Measurements from ENCODE around the gene PIGV.
"Not testable (repeated sequence)": the region's sequence is repeated elsewhere in the genome, so short reads cannot be mapped to it uniquely, and the experiment has no call there.

The PIGV gene

DNA sequence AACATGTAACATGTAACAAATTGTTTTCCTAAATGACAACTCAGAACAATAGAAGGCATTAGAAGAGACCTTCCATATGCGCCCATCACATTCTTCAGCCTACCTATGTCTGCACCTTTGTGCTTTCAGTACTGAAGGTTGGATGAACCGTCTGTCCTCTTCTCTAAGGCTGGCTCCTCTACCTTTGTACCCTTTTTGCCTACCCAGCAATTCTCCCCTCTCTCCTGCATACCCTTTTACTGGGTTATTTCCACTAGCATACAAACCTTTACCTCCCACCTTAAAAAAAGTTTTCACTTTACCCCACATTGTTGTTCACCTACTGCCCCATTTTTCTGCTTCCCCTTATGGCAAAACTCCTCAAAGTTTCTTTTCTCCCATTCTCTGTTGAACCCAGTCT, 5.2 kb downstream of the PIGV start:
- DNase-seq (ENCODE audit: low read depth in 2 of 2), result no peak

GRCh38 chr1:26794391-26794790, 6.6 kb downstream of the PIGV start:
- no peak for DNase-seq (ENCODE audit: low read depth in 2 of 2)

DNA sequence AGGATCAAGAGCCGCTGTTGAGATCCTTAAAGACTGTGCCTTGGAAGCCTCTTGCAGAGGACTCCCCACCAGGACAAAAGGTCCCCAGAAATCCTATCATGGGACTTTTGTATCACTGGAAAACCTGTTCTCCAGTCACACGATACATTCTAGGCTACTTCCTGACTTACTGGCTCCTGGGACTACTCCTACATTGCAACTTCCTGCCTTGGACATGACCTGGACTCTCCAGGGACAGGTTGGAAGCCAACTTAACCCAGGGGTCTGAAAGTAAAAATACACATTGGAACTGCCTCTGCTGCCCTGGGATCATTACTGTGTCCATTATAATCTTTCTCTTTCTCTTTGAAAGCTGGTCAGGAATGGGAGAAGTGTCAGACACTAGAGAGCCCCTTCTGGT, 9.9 kb downstream of the PIGV start:
- DNase-seq (ENCODE audit: low read depth in 2 of 2), result no peak

- DNase-seq (ENCODE audit: low read depth in 2 of 2), result no peak
These were observed 11.9 kb downstream of the PIGV start for GRCh38 chr1:26799479-26800142.

- not testable (repeated sequence) for DNase-seq (ENCODE audit: low read depth in 2 of 2)
These were observed 16.2 kb downstream of the PIGV start for GRCh38 chr1:26803932-26804331.

GRCh38 chr1:26810105-26810504, 22.4 kb downstream of the PIGV start:
- DNase-seq (ENCODE audit: low read depth in 2 of 2), result peak; percentile 59 to 67

DNA sequence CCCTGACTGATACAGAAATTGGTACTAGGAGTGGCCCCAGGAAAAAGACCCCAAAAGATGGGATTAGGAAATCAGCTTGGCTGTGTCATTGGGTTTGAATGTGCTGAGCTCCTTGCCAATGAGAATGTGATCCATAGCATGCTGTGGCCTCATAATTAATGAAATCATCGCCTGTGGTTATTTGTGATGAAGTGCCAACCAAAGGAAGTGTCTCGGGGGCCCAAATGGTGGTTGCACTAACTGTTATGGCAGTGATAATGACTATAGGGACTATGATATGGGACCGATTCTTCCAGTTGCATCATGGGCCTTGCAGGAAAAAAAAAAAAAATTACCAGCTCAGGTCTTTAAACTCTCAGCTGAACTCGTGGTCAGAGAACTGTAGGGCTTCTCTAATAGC, 23.3 kb downstream of the PIGV start:
- DNase-seq (ENCODE audit: low read depth in 2 of 2), result no peak

GRCh38 chr1:26811708-26812107, 24.0 kb downstream of the PIGV start:
- no peak for DNase-seq (ENCODE audit: low read depth in 2 of 2)

DNA sequence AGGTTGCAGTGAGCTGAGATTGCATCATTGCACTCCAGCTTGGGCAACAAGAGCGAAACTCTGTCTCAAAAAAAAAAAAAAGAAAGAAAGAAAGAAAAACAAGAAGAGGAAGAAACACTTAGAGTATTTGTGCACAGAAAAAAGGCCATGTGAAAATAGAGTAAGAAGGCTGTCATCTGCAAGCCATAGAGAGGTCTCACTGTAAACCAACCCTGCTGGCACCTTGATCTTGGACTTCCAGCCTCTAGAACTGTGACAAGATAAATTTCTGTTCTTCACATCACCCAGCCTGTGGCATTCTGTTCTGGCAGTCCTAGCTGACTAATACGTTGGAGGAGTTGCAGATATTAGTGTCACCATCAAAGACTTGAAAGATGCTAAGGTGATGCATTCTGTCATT, 26.6 kb downstream of the PIGV start:
- DNase-seq (ENCODE audit: low read depth in 2 of 2), result no peak

DNA sequence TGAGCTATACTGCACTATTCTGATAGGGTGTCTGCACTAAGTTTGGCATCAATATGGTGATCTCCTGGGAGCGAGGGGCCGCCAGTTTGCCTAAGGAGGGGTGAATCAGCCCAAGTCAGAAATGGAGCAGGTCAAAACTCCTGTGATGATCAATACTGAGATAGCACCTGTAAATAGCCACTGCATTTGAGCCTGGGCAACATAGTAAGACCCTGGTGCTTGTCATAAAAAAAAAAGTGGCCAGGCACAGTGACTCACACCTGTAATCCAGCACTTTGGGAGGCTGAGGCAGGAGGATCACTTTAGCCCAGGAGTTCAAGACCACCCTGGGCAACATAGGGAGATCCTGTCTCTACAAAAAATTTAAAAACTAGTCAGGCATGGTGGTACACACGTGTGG, 27.1 kb downstream of the PIGV start:
- no peak for DNase-seq (ENCODE audit: low read depth in 2 of 2)

DNA sequence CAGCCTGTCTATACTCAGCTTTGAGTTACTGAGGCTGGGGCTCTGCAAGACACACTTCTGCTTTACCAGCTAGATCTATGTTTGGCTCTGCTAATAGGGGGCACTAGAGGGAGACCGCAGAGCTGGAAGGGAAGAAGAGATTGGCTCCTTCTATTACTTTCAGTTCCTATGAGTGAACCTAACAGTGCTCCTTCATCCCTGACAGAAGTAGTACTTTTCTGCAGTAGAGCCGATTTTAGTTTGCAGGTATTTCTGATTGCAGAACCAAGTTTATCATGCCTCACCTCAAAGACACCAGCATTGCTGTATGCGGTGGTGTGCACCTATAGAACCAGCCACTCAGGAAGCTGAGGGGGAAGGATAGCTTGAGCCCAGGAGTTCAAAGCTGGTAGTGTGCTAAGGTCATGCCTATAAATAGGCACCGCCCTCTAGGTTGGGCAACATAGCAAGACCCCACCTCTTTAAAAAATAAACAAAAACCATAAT, 33.1 kb downstream of the PIGV start:
- no peak for DNase-seq (ENCODE audit: low read depth in 2 of 2)

DNA sequence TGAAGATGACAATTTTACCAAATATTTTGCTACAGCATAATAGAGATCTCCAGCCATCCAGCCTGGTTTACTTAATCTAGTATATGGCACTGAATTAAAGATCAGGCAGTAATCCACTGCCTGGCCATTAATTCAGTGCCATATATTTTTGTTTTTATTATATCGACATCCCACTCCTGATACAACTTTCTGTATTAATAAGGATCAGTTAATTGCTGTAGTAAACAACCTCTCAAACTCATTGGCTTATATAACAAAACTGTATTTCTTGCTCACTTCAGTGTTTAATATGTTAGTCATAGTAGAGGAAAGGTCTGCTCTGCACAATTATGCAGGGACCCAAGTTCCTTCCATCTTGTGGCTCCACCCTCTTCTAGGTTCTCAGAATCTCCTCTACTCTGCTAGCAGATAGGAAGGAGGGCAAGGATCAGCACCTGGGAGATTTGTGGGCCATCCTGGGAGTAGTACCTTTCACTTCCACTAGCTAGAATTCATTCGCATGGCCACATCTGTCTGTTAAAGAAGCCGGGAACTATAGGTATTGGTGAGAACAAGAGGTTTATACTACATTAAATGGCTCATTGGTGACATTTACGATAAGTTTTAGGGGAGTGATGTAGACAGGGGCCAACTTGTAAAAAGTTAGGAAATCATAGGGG, 35.1 kb downstream of the PIGV start:
- no peak for DNase-seq (ENCODE audit: low read depth in 2 of 2)

GRCh38 chr1:26824731-26825130, 37.0 kb downstream of the PIGV start:
- no peak for DNase-seq (ENCODE audit: low read depth in 2 of 2)

GRCh38 chr1:26826261-26827105, 38.7 kb downstream of the PIGV start, which contains the start of gene ZDHHC18:
TSS of gene ZDHHC18 (plus strand) at chr1:26826688. CDS start at chr1:26826805, 117 bp downstream.
- DNase-seq (ENCODE audit: low read depth in 2 of 2), result peak; percentile 48 to 52

GRCh38 chr1:26827106-26827604, 39.4 kb downstream of the PIGV start:
- DNase-seq (ENCODE audit: low read depth in 2 of 2), result no peak

- no peak for DNase-seq (ENCODE audit: low read depth in 2 of 2)
These were observed 39.9 kb downstream of the PIGV start for GRCh38 chr1:26827663-26828062.

DNA sequence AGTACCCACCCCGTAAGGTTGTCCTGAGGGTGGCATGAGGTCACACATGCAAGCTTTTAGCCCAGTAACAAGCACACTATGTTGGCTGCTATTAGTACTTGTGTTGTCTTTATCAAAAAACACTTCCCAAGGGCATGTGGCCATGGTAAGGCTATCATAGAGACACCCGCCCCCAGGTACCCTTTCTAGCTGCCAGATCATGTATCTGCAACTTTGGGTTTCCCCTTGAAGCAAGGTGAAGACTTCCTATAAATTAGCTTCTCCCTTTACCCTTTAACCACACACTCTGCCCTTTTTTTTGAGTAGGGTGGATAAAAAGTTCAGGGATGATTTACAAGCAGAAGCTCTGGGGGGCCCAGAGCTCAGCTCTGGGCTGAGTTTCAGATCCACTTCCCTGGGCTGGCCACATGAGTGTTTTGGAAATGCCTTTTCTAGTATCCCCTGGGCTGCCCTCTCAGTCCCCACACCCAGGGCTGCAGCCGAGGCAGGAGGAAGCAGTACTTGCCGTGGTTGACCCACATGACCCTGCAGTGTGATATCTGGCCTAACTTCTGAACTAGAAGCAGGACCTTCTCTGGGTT, 40.8 kb downstream of the PIGV start:
- DNase-seq (ENCODE audit: low read depth in 2 of 2), result no peak

DNA sequence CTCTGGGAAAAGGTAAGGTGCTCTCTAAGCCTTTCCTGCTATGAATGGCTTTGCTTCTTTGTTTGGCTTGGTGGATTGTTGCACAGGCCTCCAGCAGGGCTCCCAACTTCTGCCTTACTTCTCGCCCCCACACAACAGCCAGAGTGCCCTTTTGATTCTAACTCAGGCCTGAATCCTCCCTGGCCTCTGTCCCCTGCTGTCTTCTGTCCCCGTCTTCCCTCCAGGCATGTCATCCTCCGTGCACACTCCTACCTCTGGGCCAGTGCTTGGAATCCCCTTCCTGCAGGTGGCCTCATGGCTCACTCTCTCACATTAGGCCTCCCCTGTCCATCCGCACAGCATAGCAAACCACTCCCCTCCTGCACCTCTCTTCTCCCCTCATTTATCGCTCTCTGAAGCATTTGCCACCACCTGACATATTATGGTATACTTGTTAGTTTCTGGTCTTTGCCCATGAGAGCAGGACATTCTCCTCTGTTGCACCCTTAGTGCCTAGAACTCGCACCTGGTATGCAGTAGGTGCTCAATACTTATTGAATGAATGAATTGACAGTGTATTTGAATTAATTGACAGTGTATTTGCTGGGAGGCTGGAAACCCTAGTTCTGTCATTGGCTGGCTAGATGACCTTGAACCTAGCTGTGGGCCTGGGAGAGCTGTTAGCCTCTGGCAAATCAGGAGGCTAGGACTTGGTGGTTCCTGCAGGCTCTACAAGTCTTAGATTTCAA, 41.6 kb downstream of the PIGV start:
- DNase-seq (ENCODE audit: low read depth in 2 of 2), result no peak

DNA sequence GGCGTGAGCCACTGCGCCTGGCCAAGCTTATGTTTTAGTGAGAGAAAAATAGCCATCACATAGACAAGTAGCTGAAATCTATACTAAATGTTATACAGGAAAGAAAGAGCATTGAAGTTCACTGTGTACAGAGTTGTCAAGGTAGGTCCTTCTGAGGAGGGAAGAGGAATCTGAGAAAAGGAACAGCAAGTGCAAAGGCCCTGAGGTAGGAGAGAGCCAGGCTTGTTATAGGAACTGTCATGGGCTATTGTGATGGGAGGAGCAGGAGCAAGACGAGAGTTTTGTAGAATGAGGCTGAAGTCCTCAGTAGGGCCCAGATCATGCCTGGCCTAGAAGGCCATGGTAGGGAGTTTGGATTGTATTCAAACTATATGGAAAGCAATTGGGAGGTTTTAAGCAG, 43.3 kb downstream of the PIGV start:
- DNase-seq (ENCODE audit: low read depth in 2 of 2), result no peak

DNA sequence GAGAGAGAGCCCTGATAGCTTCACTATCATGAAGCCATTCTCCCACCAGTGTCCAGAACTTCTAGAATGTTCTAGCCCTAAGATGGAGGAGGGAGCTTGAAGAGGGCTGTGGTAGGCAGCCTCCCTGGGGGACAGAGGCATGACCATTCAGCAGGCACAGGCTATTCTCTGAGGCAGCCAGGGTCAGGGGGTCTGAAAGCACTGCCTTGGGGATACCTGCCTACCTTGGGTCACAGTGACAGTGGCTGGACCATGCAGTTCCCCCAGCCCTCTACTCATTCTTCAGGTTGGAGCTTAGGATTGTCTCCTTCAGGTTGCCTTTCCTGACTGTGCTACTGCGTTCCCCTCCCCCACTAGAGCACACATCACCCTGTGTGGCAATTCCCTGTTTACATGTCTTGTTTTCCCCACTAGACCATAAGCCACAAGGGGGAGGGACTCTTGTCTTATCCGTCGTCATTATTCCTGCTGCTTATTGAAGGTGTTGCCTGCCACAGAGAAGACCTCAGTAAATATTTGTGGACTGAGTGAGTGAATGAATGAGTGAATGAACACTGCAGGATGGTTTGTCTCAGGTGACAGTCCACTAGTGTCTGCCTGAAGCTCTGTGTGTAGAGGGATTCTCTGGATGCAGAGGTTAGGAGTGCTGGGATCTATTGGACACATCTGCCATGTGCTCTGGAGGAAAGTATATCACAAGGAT, 43.9 kb downstream of the PIGV start:
- DNase-seq (ENCODE audit: low read depth in 2 of 2), result no peak
